ENCODE measurements around the gene ZNF157. TPM values are rescaled to one million over a fixed set of nuclear protein-coding genes. Genes with fewer than 3 reads are reported as not detected.

The ZNF157 gene
- total and polyA plus RNA-seq, 2 experiments from 2014 or later, result 0.68 to 1.5 TPM

DNA sequence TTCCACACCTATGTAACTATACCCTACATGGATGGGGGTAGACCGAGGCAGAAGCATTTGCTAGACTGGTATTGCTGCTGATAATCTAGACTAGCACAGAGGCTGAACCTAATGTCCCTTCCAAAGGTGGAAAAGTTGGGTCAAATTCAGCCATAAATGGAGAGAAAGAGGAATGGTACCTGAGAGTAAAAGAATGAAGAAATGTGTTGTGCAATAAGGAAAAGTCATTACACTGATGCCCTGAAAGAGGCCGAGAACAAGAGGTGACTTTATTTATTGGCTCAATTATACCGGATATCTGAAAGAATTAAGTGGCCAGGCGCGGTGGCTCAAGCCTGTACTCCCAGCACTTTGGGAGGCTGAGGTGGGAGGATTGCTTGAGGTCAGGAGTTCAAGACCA is 60.5 kb downstream of the ZNF157 start:
- no peak for DNase-seq (ENCODE audit: low spot score)
- Histone ChIP-seq H3K9me2 (ENCODE audit: insufficient read depth) (no peaks in the 10 kb centered on the region), H2AFZ (no peak overlapping the region), H3K4me3 (no peak overlapping the region), H3K36me3 (ENCODE audit: insufficient read depth) (no peaks in the 10 kb centered on the region), H3K4me2 (no peak overlapping the region), H3F3A (replicated peaks; ENCODE audit: low read depth) (no peaks in the 10 kb centered on the region), H3K79me2 (replicated peaks; ENCODE audit: insufficient read depth) (no peaks in the 10 kb centered on the region), H3K27me3 (ENCODE audit: insufficient read depth) (no peaks in the 10 kb centered on the region), H4K20me1 (replicated peaks; ENCODE audit: insufficient read depth) (no peaks in the 10 kb centered on the region), H3K4me1 (ENCODE audit: insufficient read depth) (no peaks in the 10 kb centered on the region), H3K27ac (ENCODE audit: low read depth) (no peak overlapping the region)
- ATAC-seq, result no peak
- H3K9me3 Mint-ChIP-seq, result no peaks in the 10 kb centered on the region; the same call in 2 of the 3 replicates
- H3K4me3 Mint-ChIP-seq, result no peak overlapping the region; the same call in 2 of the 3 replicates
- H3K27me3 Mint-ChIP-seq (ENCODE audit: insufficient read depth, low read depth, poor library complexity), result peaks cover 2% of the 10 kb centered on the region
- no peak overlapping the region for H3K27ac Mint-ChIP-seq
- TF ChIP-seq REST (IDR thresholded peaks at IDR 0.05; ENCODE audit: unreplicated experiment) (no peak), CREB1 (CRISPR knock-in tag; IDR thresholded peaks at IDR 0.05; ENCODE audit: low read depth) (no peak), JUNB (IDR thresholded peaks at IDR 0.05; ENCODE audit: unreplicated experiment) (no peak), STAT1 (IDR thresholded peaks at IDR 0.05; ENCODE audit: unreplicated experiment) (no peak), ZNF462 (CRISPR knock-in tag; IDR thresholded peaks at IDR 0.05) (no peak)
- TF ChIP-seq, protein P1, sequence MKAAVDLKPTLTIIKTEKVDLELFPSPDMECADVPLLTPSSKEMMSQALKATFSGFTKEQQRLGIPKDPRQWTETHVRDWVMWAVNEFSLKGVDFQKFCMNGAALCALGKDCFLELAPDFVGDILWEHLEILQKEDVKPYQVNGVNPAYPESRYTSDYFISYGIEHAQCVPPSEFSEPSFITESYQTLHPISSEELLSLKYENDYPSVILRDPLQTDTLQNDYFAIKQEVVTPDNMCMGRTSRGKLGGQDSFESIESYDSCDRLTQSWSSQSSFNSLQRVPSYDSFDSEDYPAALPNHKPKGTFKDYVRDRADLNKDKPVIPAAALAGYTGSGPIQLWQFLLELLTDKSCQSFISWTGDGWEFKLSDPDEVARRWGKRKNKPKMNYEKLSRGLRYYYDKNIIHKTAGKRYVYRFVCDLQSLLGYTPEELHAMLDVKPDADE (IDR thresholded peaks at IDR 0.05), result no peak
- H3K4me1 Mint-ChIP-seq, result no peaks in the 10 kb centered on the region
- no peaks in the 10 kb centered on the region for H3K36me3 Mint-ChIP-seq (ENCODE audit: low read depth)

Measured in GM23338 (cell line).